Neural cell (in vitro differentiated cells): ENCODE measurements around the gene PTTG1IP. TPM values are rescaled to one million over a fixed set of nuclear protein-coding genes. Genes with fewer than 3 reads are reported as not detected.

Experiments
- H2AFZ ChIP-seq: fragments of 200-600, 300-800 bp; sonication (generic), shearing (Covaris generic); 2 replicates; pipeline ENCODE4 v1.6.0; 2014; ENCODE audit warnings: low read depth, mild to moderate bottlenecking, antibody characterized with exemption, low read length, moderate library complexity
- H3F3A ChIP-seq: fragments of 200-600 bp; shearing (Covaris generic); 2 replicates; pipeline ENCODE4 v1.6.1; 2016; ENCODE audit warnings: mild to moderate bottlenecking, moderate library complexity, mixed read lengths, antibody characterized with exemption, low read length; ENCODE audit not compliant: insufficient read depth, poor library complexity, severe bottlenecking
- H3K27ac ChIP-seq: fragments of 200-600, 300-800 bp; sonication (generic), shearing (Covaris generic); 2 replicates; pipeline ENCODE4 v1.5.1; 2014; ENCODE audit warnings: mild to moderate bottlenecking, low read length, moderate library complexity
- H3K27me3 ChIP-seq: fragments of 300-800, 200-600 bp; sonication (generic), shearing (Covaris generic); 2 replicates; pipeline ENCODE4 v1.6.0; 2014; ENCODE audit warnings: mild to moderate bottlenecking, low read depth, low read length, moderate library complexity; ENCODE audit not compliant: insufficient read depth
- H3K36me3 ChIP-seq: fragments of 300-800, 200-600 bp; sonication (generic), shearing (Covaris generic); 2 replicates; pipeline ENCODE4 v1.5.1; 2014; ENCODE audit warnings: mild to moderate bottlenecking, antibody characterized with exemption, low read length, moderate library complexity; ENCODE audit not compliant: insufficient read depth
- H3K4me2 ChIP-seq: fragments of 300-800, 200-600 bp; sonication (generic), shearing (Covaris generic); 2 replicates; pipeline ENCODE4 v1.6.0; 2014; ENCODE audit warnings: mild to moderate bottlenecking, low read length
- H3K4me3 ChIP-seq: fragments of 300-800, 200-600 bp; sonication (generic), shearing (Covaris generic); 2 replicates; pipeline ENCODE4 v1.5.1; 2014; ENCODE audit warnings: mild to moderate bottlenecking, low read length, moderate library complexity
- H3K79me2 ChIP-seq: fragments of 200-600 bp; shearing (Covaris generic); replicated peaks from 2 replicates; pipeline ENCODE4 v1.6.0; 2014; ENCODE audit warnings: mild to moderate bottlenecking, low read length, moderate library complexity; ENCODE audit not compliant: insufficient read depth
- H3K9ac ChIP-seq: fragments of 300-800, 200-600 bp; sonication (generic), shearing (Covaris generic); 2 replicates; pipeline ENCODE4 v1.6.1; 2016; ENCODE audit warnings: mild to moderate bottlenecking, low read length, mixed read lengths
- H3K9me2 ChIP-seq: fragments of 200-600 bp; shearing (Covaris generic); 2 replicates; pipeline ENCODE4 v1.6.1; 2016; ENCODE audit warnings: mild to moderate bottlenecking, low read length, mixed read lengths; ENCODE audit not compliant: insufficient read depth
- H3K9me3 ChIP-seq: fragments of 200-600, 300-800 bp; sonication (generic), shearing (Covaris generic); 2 replicates; pipeline ENCODE4 v1.6.1; 2016; ENCODE audit warnings: mild to moderate bottlenecking, mixed run types, low read length, moderate library complexity, mixed read lengths
- H4K20me1 ChIP-seq: fragments of 200-600 bp; shearing (Covaris generic); 2 replicates; pipeline ENCODE4 v1.6.1; 2016; ENCODE audit warnings: mild to moderate bottlenecking, mixed run types; ENCODE audit not compliant: insufficient read depth
- EP300 ChIP-seq: fragments of 450-650 bp; conservative IDR thresholded peaks from 2 replicates; pipeline ENCODE4 v1.6.1; 2014; ENCODE audit warnings: antibody characterized with exemption, mild to moderate bottlenecking, moderate library complexity; ENCODE audit not compliant: poor library complexity, severe bottlenecking
- EZH2 ChIP-seq: fragments of 200-600, 300-800 bp; shearing (Covaris generic), sonication (generic); IDR thresholded peaks from 2 replicates; pipeline ENCODE4 v1.6.1; 2014; ENCODE audit warnings: antibody characterized with exemption, low read length, borderline replicate concordance, mild to moderate bottlenecking; ENCODE audit not compliant: insufficient read depth, poor library complexity, severe bottlenecking
- MXI1 ChIP-seq: fragments of 450-650 bp; conservative IDR thresholded peaks from 2 replicates; pipeline ENCODE4 v1.6.1; 2014; ENCODE audit warnings: antibody characterized with exemption, mild to moderate bottlenecking; ENCODE audit not compliant: poor library complexity, severe bottlenecking
- POLR2AphosphoS5 ChIP-seq: IDR thresholded peaks from 2 replicates; pipeline ENCODE4 v1.6.1; 2012
- RAD21 ChIP-seq: fragments of 450-650 bp; conservative IDR thresholded peaks from 2 replicates; pipeline ENCODE4 v1.6.1; 2014; ENCODE audit warnings: antibody characterized with exemption, mild to moderate bottlenecking, moderate library complexity
- REST ChIP-seq: IDR thresholded peaks from 2 replicates; pipeline ENCODE4 v1.6.1; 2012; ENCODE audit warnings: borderline replicate concordance
- SMC3 ChIP-seq: fragments of 450-650 bp; conservative IDR thresholded peaks from 2 replicates; pipeline ENCODE4 v1.6.1; 2014; ENCODE audit warnings: antibody characterized with exemption, mild to moderate bottlenecking, moderate library complexity; ENCODE audit not compliant: poor library complexity
- TAF1 ChIP-seq: IDR thresholded peaks from 2 replicates; pipeline ENCODE4 v1.6.1; 2012; ENCODE audit warnings: low read depth
- polyA plus RNA-seq: library from polyadenylated mRNA; depleted of rRNA; stranded (reverse); fragments of >200 nt; gene quantifications from 2 replicates; pipeline ENCODE4 v1.2.3, GENCODE V29; 2014
- TF ChIP-seq, protein P1 (sequence below): fragments of 450-650 bp; IDR thresholded peaks from 2 replicates; pipeline ENCODE4 v1.5.1; 2014; ENCODE audit warnings: antibody characterized with exemption, mild to moderate bottlenecking, moderate library complexity; ENCODE audit not compliant: poor library complexity, severe bottlenecking

Gene PTTG1IP
- polyA plus RNA-seq, 1 donor from 2014 or later: 152 TPM

GRCh38 chr21:44838951-44839350 is 34.5 kb downstream of the PTTG1IP start:
- Histone ChIP-seq H3K4me3 (no peak overlapping the region), H3K9ac (no peak overlapping the region), H3K4me2 (no peak overlapping the region), H3K79me2 (no peaks in the 10 kb centered on the region), H3F3A (no peaks in the 10 kb centered on the region), H3K27me3 (no peaks in the 10 kb centered on the region), H3K36me3 (no peaks in the 10 kb centered on the region), H3K27ac (no peak overlapping the region), H2AFZ (no peak overlapping the region), H4K20me1 (no peaks in the 10 kb centered on the region), H3K9me3 (no peaks in the 10 kb centered on the region), H3K9me2 (no peaks in the 10 kb centered on the region)
- no peak for TF ChIP-seq RAD21
- no peak for TF ChIP-seq REST
- TF ChIP-seq EZH2: no peak
- TF ChIP-seq TAF1: no peak
- TF ChIP-seq POLR2AphosphoS5: no peak
- no peak for TF ChIP-seq SMC3
- TF ChIP-seq EP300: no peak
- no peak for TF ChIP-seq MXI1
- TF ChIP-seq, protein P1, sequence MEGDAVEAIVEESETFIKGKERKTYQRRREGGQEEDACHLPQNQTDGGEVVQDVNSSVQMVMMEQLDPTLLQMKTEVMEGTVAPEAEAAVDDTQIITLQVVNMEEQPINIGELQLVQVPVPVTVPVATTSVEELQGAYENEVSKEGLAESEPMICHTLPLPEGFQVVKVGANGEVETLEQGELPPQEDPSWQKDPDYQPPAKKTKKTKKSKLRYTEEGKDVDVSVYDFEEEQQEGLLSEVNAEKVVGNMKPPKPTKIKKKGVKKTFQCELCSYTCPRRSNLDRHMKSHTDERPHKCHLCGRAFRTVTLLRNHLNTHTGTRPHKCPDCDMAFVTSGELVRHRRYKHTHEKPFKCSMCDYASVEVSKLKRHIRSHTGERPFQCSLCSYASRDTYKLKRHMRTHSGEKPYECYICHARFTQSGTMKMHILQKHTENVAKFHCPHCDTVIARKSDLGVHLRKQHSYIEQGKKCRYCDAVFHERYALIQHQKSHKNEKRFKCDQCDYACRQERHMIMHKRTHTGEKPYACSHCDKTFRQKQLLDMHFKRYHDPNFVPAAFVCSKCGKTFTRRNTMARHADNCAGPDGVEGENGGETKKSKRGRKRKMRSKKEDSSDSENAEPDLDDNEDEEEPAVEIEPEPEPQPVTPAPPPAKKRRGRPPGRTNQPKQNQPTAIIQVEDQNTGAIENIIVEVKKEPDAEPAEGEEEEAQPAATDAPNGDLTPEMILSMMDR: no peak

GRCh38 chr21:44838039-44838895 is 35.2 kb downstream of the PTTG1IP start:
- Histone ChIP-seq H3K4me2 (no peak overlapping the region), H3K9me3 (no peaks in the 10 kb centered on the region), H2AFZ (no peak overlapping the region), H3K9ac (no peak overlapping the region), H3K79me2 (no peaks in the 10 kb centered on the region), H3K27me3 (no peaks in the 10 kb centered on the region), H3K9me2 (no peaks in the 10 kb centered on the region), H3K36me3 (no peaks in the 10 kb centered on the region), H4K20me1 (no peaks in the 10 kb centered on the region), H3K27ac (no peak overlapping the region), H3K4me3 (no peak overlapping the region), H3F3A (no peaks in the 10 kb centered on the region)
- no peak for TF ChIP-seq RAD21
- TF ChIP-seq EP300: no peak
- no peak for TF ChIP-seq SMC3
- no peak for TF ChIP-seq POLR2AphosphoS5
- TF ChIP-seq REST: no peak
- TF ChIP-seq, protein P1: no peak
- no peak for TF ChIP-seq TAF1
- TF ChIP-seq MXI1: no peak
- TF ChIP-seq EZH2: no peak
